Measurements from ENCODE around the gene SERPINB7.

SERPINB7 gene

GRCh38 chr18:63736876-63737275 is 38.3 kb upstream of the SERPINB7 start:
- Histone ChIP-seq H3K27me3 (ENCODE audit: insufficient read depth, low read depth) (no peaks in the 10 kb centered on the region), H3K9ac (no peak overlapping the region), H3K4me2 (no peak overlapping the region), H3K79me2 (ENCODE audit: insufficient read depth, low read depth) (no peaks in the 10 kb centered on the region), H4K20me1 (ENCODE audit: insufficient read depth) (no peaks in the 10 kb centered on the region), H3K4me1 (ENCODE audit: low read depth, poor library complexity, severe bottlenecking) (no peaks in the 10 kb centered on the region), H3K27ac (no peak overlapping the region), H2AFZ (ENCODE audit: low read depth) (no peak overlapping the region), H3K36me3 (ENCODE audit: insufficient read depth) (no peaks in the 10 kb centered on the region), H3K4me3 (IDR thresholded peaks at IDR 0.05; ENCODE audit: insufficient read depth, low read depth, low read length) (no peak overlapping the region)
- TF ChIP-seq CTCF (conservative IDR thresholded peaks at IDR 0.05; ENCODE audit: low read depth, low read length): no peak

- Histone ChIP-seq H3K27me3 (ENCODE audit: insufficient read depth, low read depth) (no peaks in the 10 kb centered on the region), H2AFZ (ENCODE audit: low read depth) (no peak overlapping the region), H3K36me3 (ENCODE audit: insufficient read depth) (no peaks in the 10 kb centered on the region), H3K9ac (no peak overlapping the region), H3K4me3 (IDR thresholded peaks at IDR 0.05; ENCODE audit: insufficient read depth, low read depth, low read length) (no peak overlapping the region), H3K79me2 (ENCODE audit: insufficient read depth, low read depth) (no peaks in the 10 kb centered on the region), H3K27ac (no peak overlapping the region), H3K4me2 (no peak overlapping the region), H3K4me1 (ENCODE audit: low read depth, poor library complexity, severe bottlenecking) (no peaks in the 10 kb centered on the region), H4K20me1 (ENCODE audit: insufficient read depth) (no peaks in the 10 kb centered on the region)
- no peak for TF ChIP-seq CTCF (conservative IDR thresholded peaks at IDR 0.05; ENCODE audit: low read depth, low read length)
Measured at GRCh38 chr18:63741769-63742168, 33.4 kb upstream of the SERPINB7 start.

- H3K4me2 ChIP-seq: no peak overlapping the region
- H3K27me3 ChIP-seq (ENCODE audit: insufficient read depth, low read depth): no peaks in the 10 kb centered on the region
- TF ChIP-seq CTCF (conservative IDR thresholded peaks at IDR 0.05; ENCODE audit: low read depth, low read length): no peak
- no peaks in the 10 kb centered on the region for H4K20me1 ChIP-seq (ENCODE audit: insufficient read depth)
- H3K4me3 ChIP-seq (IDR thresholded peaks at IDR 0.05; ENCODE audit: insufficient read depth, low read depth, low read length): no peak overlapping the region
- H3K27ac ChIP-seq: no peak overlapping the region
- H2AFZ ChIP-seq (ENCODE audit: low read depth): no peak overlapping the region
- H3K9ac ChIP-seq: no peak overlapping the region
- H3K36me3 ChIP-seq (ENCODE audit: insufficient read depth): no peaks in the 10 kb centered on the region
- H3K79me2 ChIP-seq (ENCODE audit: insufficient read depth, low read depth): no peaks in the 10 kb centered on the region
- no peaks in the 10 kb centered on the region for H3K4me1 ChIP-seq (ENCODE audit: low read depth, poor library complexity, severe bottlenecking)
Measured at GRCh38 chr18:63747006-63747405, 28.2 kb upstream of the SERPINB7 start.

GRCh38 chr18:63749489-63749888 is 25.7 kb upstream of the SERPINB7 start:
- Histone ChIP-seq H3K36me3 (ENCODE audit: insufficient read depth) (no peaks in the 10 kb centered on the region), H3K4me1 (ENCODE audit: low read depth, poor library complexity, severe bottlenecking) (no peaks in the 10 kb centered on the region), H3K27ac (no peak overlapping the region), H2AFZ (ENCODE audit: low read depth) (no peak overlapping the region), H3K79me2 (ENCODE audit: insufficient read depth, low read depth) (no peaks in the 10 kb centered on the region), H3K4me2 (no peak overlapping the region), H4K20me1 (ENCODE audit: insufficient read depth) (no peaks in the 10 kb centered on the region), H3K27me3 (ENCODE audit: insufficient read depth, low read depth) (no peaks in the 10 kb centered on the region), H3K4me3 (IDR thresholded peaks at IDR 0.05; ENCODE audit: insufficient read depth, low read depth, low read length) (no peak overlapping the region), H3K9ac (no peak overlapping the region)
- no peak for TF ChIP-seq CTCF (conservative IDR thresholded peaks at IDR 0.05; ENCODE audit: low read depth, low read length)

GRCh38 chr18:63752636-63753035 is 22.6 kb upstream of the SERPINB7 start:
- Histone ChIP-seq H3K27ac (no peak overlapping the region), H4K20me1 (ENCODE audit: insufficient read depth) (no peaks in the 10 kb centered on the region), H2AFZ (ENCODE audit: low read depth) (no peak overlapping the region), H3K27me3 (ENCODE audit: insufficient read depth, low read depth) (no peaks in the 10 kb centered on the region), H3K4me3 (IDR thresholded peaks at IDR 0.05; ENCODE audit: insufficient read depth, low read depth, low read length) (no peak overlapping the region), H3K4me1 (ENCODE audit: low read depth, poor library complexity, severe bottlenecking) (no peaks in the 10 kb centered on the region), H3K36me3 (ENCODE audit: insufficient read depth) (no peaks in the 10 kb centered on the region), H3K79me2 (ENCODE audit: insufficient read depth, low read depth) (no peaks in the 10 kb centered on the region), H3K4me2 (no peak overlapping the region), H3K9ac (no peak overlapping the region)
- TF ChIP-seq CTCF (conservative IDR thresholded peaks at IDR 0.05; ENCODE audit: low read depth, low read length): no peak

All from KMS-11 (cell line).